Body of pancreas (tissue), 4 donors: ENCODE data around the gene SLC24A4.

ENCODE experiments used
- CTCF ChIP-seq, 7 experiments: fragments of 450-650 bp in 4 of 7; fragments of 200-600 bp in 3 of 7; sonication (generic) in 3 of 7; IDR thresholded peaks; one replicate each; pipeline ENCODE4 v1.5.1; 2016 to 2019; ENCODE audit warnings: antibody characterized with exemption in 7 of 7
- POLR2A ChIP-seq, 3 donors: fragments of 450-650 bp; IDR thresholded peaks; one replicate each; pipeline ENCODE4 v1.6.1; 2016; ENCODE audit warnings: antibody characterized with exemption in 3 of 3, mild to moderate bottlenecking in 2 of 3

GRCh38 chr14:92274055-92274454, 48.9 kb upstream of the SLC24A4 start:
- TF ChIP-seq CTCF (IDR thresholded peaks at IDR 0.05) (no peak), POLR2A (IDR thresholded peaks at IDR 0.05) (no peak)
